BJ (cell line): ENCODE data around the gene ZBTB24. TPM values are rescaled to one million over a fixed set of nuclear protein-coding genes. Genes with fewer than 3 reads are reported as not detected.

ENCODE experiments used
- CTCF ChIA-PET: fragments of 350-600 bp; formaldehyde crosslinking; extraction: SDS; loops from one replicate; lab custom pipeline; 2021; ENCODE audit warnings: antibody characterized with exemption, inconsistent platforms; lab: Yijun Ruan, JAX
- POLR2A ChIA-PET: fragments of 300-600 bp; sonication (Branson Sonifier 250); formaldehyde crosslinking; extraction: SDS; loops from one replicate; lab custom pipeline; 2021; ENCODE audit warnings: antibody characterized with exemption; lab: Charles Lee
- DNase-seq: peaks from one replicate; pipeline ENCODE4 v3.0.0-alpha.2; 2011; ENCODE audit warnings: low read depth
- H3K27me3 ChIP-seq: 2 replicates; pipeline ENCODE4 v1.6.0; 2011; ENCODE audit warnings: low read length; ENCODE audit not compliant: control insufficient read depth, insufficient read depth
- H3K36me3 ChIP-seq: 2 replicates; pipeline ENCODE4 v1.5.1; 2011; ENCODE audit warnings: low read length; ENCODE audit not compliant: control insufficient read depth, insufficient read depth
- H3K4me3 ChIP-seq: 2 replicates; pipeline ENCODE4 v1.5.1; 2011; ENCODE audit warnings: low read depth, mild to moderate bottlenecking, control low read depth, low read length
- polyA plus RNA-seq: library from polyadenylated mRNA; depleted of rRNA; stranded (reverse); fragments of >200 nt; gene quantifications from 2 replicates; pipeline ENCODE4 v1.2.3, GENCODE V29; 2011
- TF ChIP-seq, protein P1 (sequence below): IDR thresholded peaks from 2 replicates; pipeline ENCODE4 v1.5.1; 2011; ENCODE audit warnings: low read depth, mild to moderate bottlenecking, control low read depth, inconsistent platforms, low read length, moderate library complexity; ENCODE audit not compliant: insufficient read depth

The ZBTB24 gene
- polyA plus RNA-seq, 1 experiment: 3.0 TPM

DNA sequence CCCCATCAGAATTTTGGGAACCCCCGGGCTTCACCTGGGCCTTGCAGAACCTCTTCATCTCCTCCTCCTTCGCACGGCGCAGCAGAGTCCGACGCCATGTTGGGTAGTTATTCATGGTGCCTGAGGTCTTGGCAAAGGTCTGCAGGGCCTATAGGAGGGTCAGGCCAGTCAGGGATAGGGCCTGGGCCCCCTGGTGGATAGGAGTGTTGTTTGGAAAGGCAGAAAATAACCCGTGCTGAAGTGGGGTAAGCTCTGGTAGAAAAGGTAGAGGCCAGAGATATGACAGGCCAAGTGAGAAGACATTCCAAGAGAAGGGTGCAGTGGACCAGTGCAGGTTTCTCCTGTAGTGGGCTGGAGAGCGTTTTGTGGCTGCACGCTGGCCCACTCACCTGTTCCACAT, 37.6 kb downstream of the ZBTB24 start:
- TF ChIP-seq, protein P1, sequence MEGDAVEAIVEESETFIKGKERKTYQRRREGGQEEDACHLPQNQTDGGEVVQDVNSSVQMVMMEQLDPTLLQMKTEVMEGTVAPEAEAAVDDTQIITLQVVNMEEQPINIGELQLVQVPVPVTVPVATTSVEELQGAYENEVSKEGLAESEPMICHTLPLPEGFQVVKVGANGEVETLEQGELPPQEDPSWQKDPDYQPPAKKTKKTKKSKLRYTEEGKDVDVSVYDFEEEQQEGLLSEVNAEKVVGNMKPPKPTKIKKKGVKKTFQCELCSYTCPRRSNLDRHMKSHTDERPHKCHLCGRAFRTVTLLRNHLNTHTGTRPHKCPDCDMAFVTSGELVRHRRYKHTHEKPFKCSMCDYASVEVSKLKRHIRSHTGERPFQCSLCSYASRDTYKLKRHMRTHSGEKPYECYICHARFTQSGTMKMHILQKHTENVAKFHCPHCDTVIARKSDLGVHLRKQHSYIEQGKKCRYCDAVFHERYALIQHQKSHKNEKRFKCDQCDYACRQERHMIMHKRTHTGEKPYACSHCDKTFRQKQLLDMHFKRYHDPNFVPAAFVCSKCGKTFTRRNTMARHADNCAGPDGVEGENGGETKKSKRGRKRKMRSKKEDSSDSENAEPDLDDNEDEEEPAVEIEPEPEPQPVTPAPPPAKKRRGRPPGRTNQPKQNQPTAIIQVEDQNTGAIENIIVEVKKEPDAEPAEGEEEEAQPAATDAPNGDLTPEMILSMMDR: peak; percentile 8; the same call in 1 of the 2 replicates
- DNase-seq: no peak
- POLR2A ChIA-PET: no interaction called here
- no peaks in the 10 kb centered on the region for H3K27me3 ChIP-seq
- CTCF ChIA-PET: interaction anchor here (2.0 kb wide), 1 partner anchor 8 kb away, joined by 7 read pairs; no protein-coding TSS in a partner anchor
- no peak overlapping the region for H3K4me3 ChIP-seq
- H3K36me3 ChIP-seq: peaks cover 38% of the 10 kb centered on the region

DNA sequence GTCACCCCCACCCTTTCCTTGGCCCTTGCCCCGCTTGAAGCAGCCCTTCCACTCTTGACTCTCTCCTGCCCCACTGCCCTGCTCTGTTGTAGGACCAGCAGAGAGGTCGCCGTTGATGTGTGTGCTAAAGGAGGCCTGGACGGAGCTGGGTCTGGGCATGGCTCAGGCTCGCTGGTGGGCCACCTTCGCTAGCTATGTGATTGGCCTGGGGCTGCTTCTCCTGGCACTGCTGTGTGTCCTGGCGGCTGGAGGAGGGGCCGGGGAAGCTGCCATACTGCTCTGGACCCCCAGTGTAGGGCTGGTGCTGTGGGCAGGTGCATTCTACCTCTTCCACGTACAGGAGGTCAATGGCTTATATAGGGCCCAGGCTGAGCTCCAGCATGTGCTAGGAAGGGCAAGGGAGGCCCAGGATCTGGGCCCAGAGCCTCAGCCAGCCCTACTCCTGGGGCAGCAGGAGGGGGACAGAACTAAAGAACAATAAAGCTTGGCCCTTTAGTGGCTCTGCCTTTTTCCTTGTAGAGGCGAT, 39.5 kb downstream of the ZBTB24 start:
- TF ChIP-seq, protein P1: no peak
- no peak overlapping the region for H3K4me3 ChIP-seq
- no peak for DNase-seq
- H3K27me3 ChIP-seq: no peaks in the 10 kb centered on the region
- CTCF ChIA-PET: no interaction called here
- peaks cover 28% of the 10 kb centered on the region for H3K36me3 ChIP-seq
- POLR2A ChIA-PET: no interaction called here

DNA sequence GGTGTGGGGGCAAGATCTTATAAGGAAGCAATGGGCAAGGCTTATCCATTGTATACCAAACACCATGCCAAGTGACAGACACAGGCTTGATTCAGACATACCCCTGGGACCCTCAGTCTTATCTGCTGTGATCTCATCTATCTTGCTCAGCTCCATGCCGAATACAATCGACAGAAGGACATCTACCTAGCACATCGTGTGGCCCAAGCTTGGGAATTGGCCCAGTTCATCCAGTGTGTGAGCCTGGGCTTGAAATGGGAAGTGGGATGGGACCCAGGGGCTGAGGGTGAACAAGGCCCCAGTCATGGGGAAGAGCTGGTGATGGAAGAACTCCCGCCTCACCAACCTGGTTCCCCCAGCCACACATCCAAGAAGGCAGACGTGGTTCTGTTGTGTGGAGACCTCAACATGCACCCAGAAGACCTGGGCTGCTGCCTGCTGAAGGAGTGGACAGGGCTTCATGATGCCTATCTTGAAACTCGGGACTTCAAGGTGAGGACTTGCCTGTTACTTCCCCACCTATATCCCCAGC, 40.6 kb downstream of the ZBTB24 start:
- no peak for DNase-seq
- Histone ChIP-seq H3K36me3 (peaks cover 26% of the 10 kb centered on the region), H3K27me3 (no peaks in the 10 kb centered on the region), H3K4me3 (no peak overlapping the region)
- POLR2A ChIA-PET: no interaction called here
- TF ChIP-seq, protein P1: no peak
- CTCF ChIA-PET: interaction anchor here (1.4 kb wide), 1 partner anchor 12 kb away, joined by 6 read pairs; no protein-coding TSS in a partner anchor

DNA sequence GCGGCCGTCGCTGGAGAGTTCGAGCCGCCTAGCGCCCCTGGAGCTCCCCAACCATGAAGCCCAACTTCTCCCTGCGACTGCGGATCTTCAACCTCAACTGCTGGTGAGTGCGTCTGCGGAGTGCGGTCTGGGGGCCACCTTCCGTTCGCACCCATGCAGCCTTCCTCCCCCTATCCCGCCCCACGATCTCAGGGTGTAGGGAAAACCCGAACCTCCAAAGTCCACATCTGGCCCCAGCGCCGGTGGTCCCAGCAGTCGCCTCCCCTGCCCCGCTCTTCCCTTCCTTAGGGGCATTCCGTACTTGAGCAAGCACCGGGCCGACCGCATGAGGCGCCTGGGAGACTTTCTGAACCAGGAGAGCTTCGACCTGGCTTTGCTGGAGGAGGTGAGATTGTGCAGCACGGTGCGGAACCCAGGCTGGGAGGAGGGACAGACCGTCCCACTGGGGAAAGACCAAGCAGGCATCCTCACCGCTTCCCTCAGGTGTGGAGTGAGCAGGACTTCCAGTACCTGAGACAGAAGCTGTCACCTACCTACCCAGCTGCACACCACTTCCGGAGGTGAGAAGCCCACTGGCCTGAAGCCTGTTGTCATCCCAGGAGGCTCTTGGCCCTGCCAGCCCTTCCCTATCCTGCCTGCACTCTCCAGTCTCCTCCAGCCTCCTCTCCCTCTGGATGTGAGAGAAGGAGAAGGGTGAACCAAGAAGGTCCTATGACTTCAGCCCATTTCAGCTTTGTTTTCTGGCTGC, 41.8 kb downstream of the ZBTB24 start:
- H3K4me3 ChIP-seq: peak overlapping the region; percentile 92
- ChIA-PET CTCF (interaction anchor here (0.6 to 1.6 kb wide), 8 partner anchors 12 to 649 kb away, joined by 3 to 9 read pairs (median 4); no protein-coding TSS in a partner anchor), POLR2A (interaction anchor here (0.5 to 1.0 kb wide), 3 partner anchors 14 to 347 kb away, joined by 3 to 4 read pairs (median 4); partner anchors contain the start of genes MICAL1 and SESN1)
- TF ChIP-seq, protein P1: peak; percentile 49
- no peaks in the 10 kb centered on the region for H3K27me3 ChIP-seq
- DNase-seq: no peak
- peaks cover 25% of the 10 kb centered on the region for H3K36me3 ChIP-seq
